LNCAP (cell line): ENCODE data around the gene APOH.
A peak's percentile ranks its signal among the peaks of the same experiment; 100 is the strongest.

Experiments used
- CTCF ChIP-seq: fragments of 450-650 bp; IDR thresholded peaks from 2 replicates; pipeline ENCODE4 v1.5.1; 2017; ENCODE audit warnings: mild to moderate bottlenecking

Gene APOH

GRCh38 chr17:66171692-66172091, 57.5 kb downstream of the APOH start:
- TF ChIP-seq CTCF = no peak

- no peak for TF ChIP-seq CTCF
Observed at GRCh38 chr17:66171172-66171571, 58.0 kb downstream of the APOH start.

- TF ChIP-seq CTCF = no peak
Observed at GRCh38 chr17:66169839-66170238, 59.4 kb downstream of the APOH start.

- TF ChIP-seq CTCF = no peak
Observed at GRCh38 chr17:66167189-66167815, 61.9 kb downstream of the APOH start.

GRCh38 chr17:66165537-66166123, 63.6 kb downstream of the APOH start:
- TF ChIP-seq CTCF = peak; percentile 84
